ENCODE results near the gene TENM4.

The TENM4 gene

GRCh38 chr11:79447038-79447786 lies 6.4 kb upstream of the TENM4 start:
- DNase-seq, result no peak

GRCh38 chr11:79444923-79445322 lies 4.1 kb upstream of the TENM4 start:
- no peak for DNase-seq

DNA sequence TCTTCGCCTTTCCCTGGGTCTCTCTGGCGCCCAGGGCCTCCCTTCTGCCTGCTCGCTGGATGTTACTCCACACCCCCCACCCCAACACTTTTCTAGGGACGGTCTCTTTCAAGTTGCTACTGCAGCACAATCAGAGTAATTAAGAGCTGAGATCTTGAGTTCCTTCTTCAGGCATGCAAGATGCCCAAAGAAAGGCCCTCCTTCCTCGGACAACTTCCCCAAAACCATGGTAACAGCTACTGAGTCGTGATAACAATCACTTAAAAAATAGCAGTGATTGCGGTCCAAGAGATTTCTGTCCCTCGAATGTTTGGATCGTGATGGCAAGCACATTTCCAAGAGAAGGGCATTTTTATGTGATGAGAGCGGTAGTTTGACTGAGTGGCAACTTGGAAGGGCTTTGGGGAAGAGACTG lies 638 bp upstream of the TENM4 start:
- no peak for DNase-seq

GRCh38 chr11:79439886-79440570 lies 802 bp downstream of the TENM4 start:
- DNase-seq, result no peak

GRCh38 chr11:79439410-79439885 lies 1.4 kb downstream of the TENM4 start:
- no peak for DNase-seq

DNA sequence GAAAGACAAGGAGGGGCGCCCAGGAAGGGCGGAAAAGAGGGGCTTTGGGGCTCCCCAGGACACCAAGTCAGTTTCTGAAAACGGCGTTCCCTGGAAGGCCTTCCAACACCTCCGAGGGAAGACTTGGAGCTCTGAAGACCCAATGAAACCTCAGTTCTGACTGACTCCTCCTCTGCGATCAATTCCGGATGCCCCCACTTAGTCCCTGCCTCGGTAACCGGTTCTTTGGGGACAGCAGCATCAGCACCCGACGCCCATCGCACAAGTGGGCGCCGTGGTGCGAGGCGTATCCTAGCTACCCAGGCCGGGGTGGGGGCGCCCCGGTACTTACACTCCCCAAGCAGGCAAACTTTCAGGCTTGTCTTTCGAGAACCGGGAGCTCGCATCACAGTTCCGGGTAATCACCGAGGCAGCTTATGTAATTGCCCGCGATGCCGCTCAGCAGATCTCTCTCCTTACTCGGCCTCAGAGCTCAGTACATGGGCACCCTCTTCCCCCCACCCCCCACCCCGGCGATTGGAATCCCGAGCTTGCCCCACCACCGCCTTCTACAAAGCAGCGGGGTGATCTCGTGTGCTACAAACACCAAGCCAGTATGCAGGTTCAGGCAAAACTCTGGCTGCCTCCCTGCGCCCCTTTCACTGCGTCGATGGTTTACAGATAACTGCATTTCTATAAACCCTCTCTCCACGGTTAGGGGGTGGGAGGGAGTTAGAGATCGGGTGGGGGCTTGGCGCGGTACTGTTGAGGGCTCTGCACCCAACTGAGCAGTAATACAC lies 2.0 kb downstream of the TENM4 start:
- no peak for DNase-seq

GRCh38 chr11:79437981-79438630 lies 2.7 kb downstream of the TENM4 start:
- no peak for DNase-seq

DNA sequence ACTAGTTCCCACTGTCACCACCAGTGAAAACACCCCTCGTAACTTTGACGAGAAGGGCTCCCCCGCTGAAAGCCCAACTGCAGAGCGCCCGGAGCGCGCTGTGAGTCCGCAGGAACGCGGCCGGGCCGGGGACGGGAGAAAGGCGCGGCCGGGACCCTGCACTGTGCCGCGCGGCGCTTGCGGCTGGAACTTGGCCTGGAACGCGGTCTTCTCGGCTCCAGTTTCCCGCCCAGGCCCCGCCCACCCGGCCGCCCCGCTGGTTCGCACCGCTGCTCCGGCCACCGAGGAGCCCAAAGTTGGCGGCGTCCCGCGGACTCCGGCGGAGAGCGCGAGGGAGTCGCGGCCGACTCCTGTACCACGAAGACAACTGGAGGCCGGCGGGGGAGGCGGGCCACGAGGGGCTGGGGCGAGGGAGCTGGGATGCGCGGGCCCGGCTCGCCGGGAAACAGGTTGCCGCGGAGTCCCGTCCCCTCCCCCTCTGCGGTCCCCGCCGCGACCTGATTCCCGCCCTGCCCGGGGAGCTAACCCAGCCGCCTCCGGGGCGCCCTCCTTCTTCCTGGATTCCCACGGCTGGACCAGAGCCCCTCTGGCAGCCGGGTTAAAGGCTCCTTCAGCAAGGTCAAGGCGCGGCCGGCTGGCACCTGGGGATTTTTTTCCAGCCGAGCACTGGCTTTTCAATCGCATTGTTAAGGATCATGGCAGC lies 3.4 kb downstream of the TENM4 start:
- DNase-seq, result no peak

DNA sequence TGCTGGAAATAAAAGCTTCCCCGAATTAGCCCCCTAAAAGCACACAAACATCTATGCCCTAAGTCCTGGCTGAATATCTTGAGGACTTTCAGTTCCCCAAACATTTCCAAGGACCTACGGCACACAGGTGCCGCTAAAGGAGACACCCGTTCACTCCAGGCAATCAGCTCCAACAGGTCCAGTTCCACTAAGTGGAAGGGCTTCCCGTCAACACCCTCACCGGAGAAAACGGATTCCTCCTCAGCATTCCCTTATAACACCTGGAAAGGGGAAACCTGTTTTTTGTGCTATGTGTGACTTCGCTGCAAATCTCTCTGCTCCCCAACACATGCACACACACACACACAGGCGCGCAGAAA lies 3.9 kb downstream of the TENM4 start:
- DNase-seq, result no peak

DNA sequence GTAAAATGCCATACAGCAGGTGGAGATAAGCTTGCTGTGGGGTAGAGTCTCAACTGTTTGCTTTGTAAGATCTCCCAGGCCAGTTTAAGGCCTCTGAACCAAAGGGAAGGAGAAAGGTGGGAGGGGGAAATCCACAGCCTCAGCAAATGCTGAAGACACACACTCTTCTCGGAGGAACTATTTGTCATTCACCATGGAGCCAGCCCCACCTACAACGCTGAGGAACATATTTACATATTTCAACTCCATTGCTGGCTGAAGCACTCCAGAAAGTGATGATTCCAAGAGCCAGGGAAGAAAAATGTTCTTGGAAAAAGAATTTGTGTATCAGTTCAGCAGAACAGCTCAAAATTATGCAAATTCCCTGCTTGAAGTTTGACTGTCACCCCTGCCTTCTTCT lies 6.5 kb downstream of the TENM4 start:
- no peak for DNase-seq

- DNase-seq, result no peak
These were observed 8.7 kb downstream of the TENM4 start for GRCh38 chr11:79432138-79432537.

DNA sequence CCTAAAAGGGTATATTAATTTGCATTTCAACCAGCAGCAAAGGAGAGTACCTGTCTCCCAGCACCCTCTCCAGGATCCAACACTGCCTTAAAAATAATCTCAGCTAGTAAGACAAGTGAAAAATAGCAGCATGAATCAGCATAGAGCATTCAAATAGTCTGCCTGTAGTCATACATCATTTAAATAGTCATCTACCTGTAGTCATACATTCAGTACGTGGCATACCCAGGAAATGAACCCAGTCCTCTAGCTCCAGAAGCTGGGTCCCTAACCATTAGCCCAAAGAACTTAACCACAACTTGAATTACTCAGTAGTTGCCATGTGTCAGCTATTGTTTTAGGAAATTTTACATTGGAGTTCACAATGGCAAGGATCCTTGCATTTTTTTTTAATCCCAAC lies 9.3 kb downstream of the TENM4 start:
- no peak for DNase-seq

DNA sequence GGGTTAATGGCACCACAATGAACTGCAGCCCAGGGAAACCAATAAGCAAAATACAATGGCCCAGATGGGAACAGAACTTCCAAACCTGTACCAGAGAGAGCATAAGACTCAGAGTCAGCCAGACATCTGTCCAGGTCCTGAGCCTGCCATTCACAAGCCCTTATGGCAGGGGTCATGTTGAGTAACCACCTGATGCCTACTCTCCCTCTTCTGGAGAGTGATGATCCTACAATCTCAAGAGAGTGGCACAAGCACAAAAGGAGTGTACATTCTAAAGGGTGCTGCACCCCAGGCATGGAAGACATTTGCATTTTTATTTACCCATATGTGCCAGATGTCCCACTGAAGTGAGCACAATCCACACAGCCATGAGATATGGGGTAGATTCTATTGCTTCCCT lies 10.6 kb downstream of the TENM4 start:
- DNase-seq, result no peak

GRCh38 chr11:79428406-79428805 lies 12.4 kb downstream of the TENM4 start:
- DNase-seq, result no peak

GRCh38 chr11:79427611-79428327 lies 13.1 kb downstream of the TENM4 start:
- no peak for DNase-seq

DNA sequence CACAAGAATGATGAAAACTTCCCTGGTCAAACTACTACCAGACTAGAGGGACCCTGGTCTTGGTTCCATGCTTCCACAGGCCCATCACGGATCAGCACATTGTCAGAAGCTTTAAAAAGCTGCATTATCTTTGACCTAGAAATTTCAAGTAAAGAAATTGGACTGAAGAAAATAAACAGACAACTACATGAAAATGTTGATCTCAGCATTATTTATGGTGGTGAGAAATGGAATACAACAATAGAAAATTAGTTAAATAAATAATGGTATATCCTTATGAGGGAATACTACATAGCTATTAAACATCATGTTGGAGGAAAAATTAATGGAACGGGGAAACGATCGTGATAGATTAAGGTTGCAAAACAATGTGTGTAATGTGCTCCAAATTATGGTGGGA lies 13.7 kb downstream of the TENM4 start:
- DNase-seq, result no peak

DNA sequence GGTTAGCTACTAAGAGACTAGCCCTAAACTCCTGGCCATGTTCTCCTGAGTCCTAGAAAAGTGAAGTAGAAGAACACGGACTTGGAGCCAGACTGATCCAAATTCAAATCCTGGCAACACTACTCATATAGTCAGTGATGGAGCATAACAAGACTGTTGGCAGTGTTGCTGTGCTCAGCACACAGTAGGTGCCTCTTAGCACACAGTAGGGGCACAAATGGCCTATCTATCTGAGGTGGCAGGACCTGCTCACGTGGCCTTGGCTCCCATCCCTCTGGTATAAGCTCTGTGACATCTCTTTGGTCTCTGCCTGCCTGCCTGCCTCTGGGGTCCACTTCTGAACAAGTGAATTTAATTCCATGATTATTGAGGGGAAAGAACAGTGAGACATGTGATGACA lies 15.4 kb downstream of the TENM4 start:
- no peak for DNase-seq

DNA sequence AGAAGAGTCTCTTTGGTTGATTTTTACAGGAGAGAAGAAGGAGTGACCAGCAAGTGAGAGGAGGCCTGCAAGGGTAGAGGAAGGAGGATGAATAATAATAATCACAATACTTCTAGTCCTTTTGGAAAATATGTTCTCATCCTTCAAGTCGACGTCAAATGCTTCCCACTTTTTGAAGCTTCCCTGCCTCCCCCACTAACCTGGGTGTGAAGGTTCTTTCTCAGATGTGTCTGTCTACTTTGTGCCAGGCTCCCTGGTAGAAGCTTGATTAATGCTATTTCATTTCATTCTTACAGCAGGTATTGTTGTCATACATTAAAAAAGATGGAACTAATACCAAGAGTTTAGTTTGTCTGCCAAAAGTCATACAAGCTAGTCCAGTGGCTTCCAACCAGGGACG lies 17.1 kb downstream of the TENM4 start:
- no peak for DNase-seq

- no peak for DNase-seq
These were observed 18.0 kb downstream of the TENM4 start for GRCh38 chr11:79422866-79423265.

DNA sequence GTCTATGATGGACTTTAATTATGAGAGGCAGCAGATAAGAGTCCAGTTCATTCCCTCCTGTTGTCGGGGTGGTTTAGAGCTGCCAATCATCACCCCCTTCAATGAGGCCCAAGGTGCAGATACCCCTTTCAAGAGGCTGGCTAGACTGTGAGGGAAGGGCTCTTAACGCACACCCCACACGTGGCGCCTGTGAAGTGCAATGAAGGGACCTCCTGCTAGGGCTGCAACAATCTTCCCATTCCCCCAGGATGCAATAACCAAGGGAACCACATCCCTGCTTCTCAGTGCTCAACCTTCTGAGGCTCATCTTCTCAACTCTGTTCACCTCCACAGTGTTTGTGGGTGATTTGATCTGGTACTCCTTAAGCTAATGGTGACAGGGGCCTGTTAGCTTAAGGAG lies 19.0 kb downstream of the TENM4 start:
- no peak for DNase-seq

- DNase-seq, result no peak
These were observed 21.7 kb downstream of the TENM4 start for GRCh38 chr11:79419120-79419519.

DNA sequence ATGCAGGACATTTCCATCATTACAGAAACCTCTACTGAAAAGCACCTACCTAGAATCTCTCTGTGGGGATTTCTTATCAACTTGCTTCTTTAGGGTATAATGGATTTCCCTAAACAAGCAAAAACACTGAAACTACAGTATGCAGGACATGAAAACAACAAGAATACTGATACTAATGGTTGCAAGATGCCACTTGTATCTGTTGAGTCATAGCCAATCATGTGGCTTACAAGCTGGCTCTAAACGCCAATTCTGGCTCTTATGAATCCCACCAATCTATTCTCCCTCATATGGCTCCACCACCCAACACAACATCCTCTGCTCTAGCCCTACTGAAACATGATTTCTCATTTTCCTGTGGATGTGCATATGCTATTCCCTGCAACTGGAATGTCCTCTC lies 22.6 kb downstream of the TENM4 start:
- no peak for DNase-seq

All from DMS79 (cell line).